Measurements from ENCODE around the gene ABCB1.

Gene ABCB1

GRCh38 chr7:87479951-87480350 lies 120.7 kb downstream of the ABCB1 start:
- no peaks in the 10 kb centered on the region for H3K9me2 ChIP-seq (replicated peaks; ENCODE audit: insufficient read depth, low read length)
- H3K4me3 ChIP-seq (ENCODE audit: low read length) = no peak overlapping the region
- H2AFZ ChIP-seq (ENCODE audit: low read length) = no peak overlapping the region
- no peaks in the 10 kb centered on the region for H4K20me1 ChIP-seq (ENCODE audit: insufficient read depth, low read length)
- H3K4me1 ChIP-seq (ENCODE audit: low read length) = no peaks in the 10 kb centered on the region
- no peaks in the 10 kb centered on the region for H3K27me3 ChIP-seq (replicated peaks; ENCODE audit: insufficient read depth, low read length)
- DNase-seq = no peak
- no peaks in the 10 kb centered on the region for H3K36me3 ChIP-seq (replicated peaks; ENCODE audit: insufficient read depth, low read length)
- H3K27ac ChIP-seq (ENCODE audit: low read length) = no peak overlapping the region
- H3K79me2 ChIP-seq (ENCODE audit: low read length) = no peaks in the 10 kb centered on the region
- no peak overlapping the region for H3K4me2 ChIP-seq (ENCODE audit: low read depth, low read length)
- no peaks in the 10 kb centered on the region for H3K9me3 ChIP-seq (replicated peaks; ENCODE audit: insufficient read depth, low read length)
- TF ChIP-seq EZH2phosphoT487 (IDR thresholded peaks at IDR 0.05; ENCODE audit: low read length) (no peak), EZH2 (optimal IDR thresholded peaks at IDR 0.05; ENCODE audit: low read depth, low read length) (no peak), CTCF (IDR thresholded peaks at IDR 0.05; ENCODE audit: low read length) (no peak)
- no peak overlapping the region for H3K9ac ChIP-seq (ENCODE audit: low read length)
- no peaks in the 10 kb centered on the region for H3F3A ChIP-seq (ENCODE audit: insufficient read depth, low read length)

GRCh38 chr7:87476179-87476557 lies 124.5 kb downstream of the ABCB1 start:
- Histone ChIP-seq H3K27me3 (replicated peaks; ENCODE audit: insufficient read depth, low read length) (no peaks in the 10 kb centered on the region), H3K79me2 (ENCODE audit: low read length) (no peaks in the 10 kb centered on the region), H3K4me2 (ENCODE audit: low read depth, low read length) (no peak overlapping the region), H3K4me1 (ENCODE audit: low read length) (no peaks in the 10 kb centered on the region), H3K9ac (ENCODE audit: low read length) (no peak overlapping the region), H2AFZ (ENCODE audit: low read length) (no peak overlapping the region), H3K4me3 (ENCODE audit: low read length) (no peak overlapping the region), H3F3A (ENCODE audit: insufficient read depth, low read length) (no peaks in the 10 kb centered on the region), H4K20me1 (ENCODE audit: insufficient read depth, low read length) (no peaks in the 10 kb centered on the region), H3K9me3 (replicated peaks; ENCODE audit: insufficient read depth, low read length) (no peaks in the 10 kb centered on the region), H3K9me2 (replicated peaks; ENCODE audit: insufficient read depth, low read length) (no peaks in the 10 kb centered on the region), H3K36me3 (replicated peaks; ENCODE audit: insufficient read depth, low read length) (no peaks in the 10 kb centered on the region), H3K27ac (ENCODE audit: low read length) (no peak overlapping the region)
- TF ChIP-seq CTCF (IDR thresholded peaks at IDR 0.05; ENCODE audit: low read length) = no peak
- no peak for TF ChIP-seq EZH2 (optimal IDR thresholded peaks at IDR 0.05; ENCODE audit: low read depth, low read length)
- no peak for TF ChIP-seq EZH2phosphoT487 (IDR thresholded peaks at IDR 0.05; ENCODE audit: low read length)
- DNase-seq = no peak

- Histone ChIP-seq H3K4me2 (ENCODE audit: low read depth, low read length) (peak within 1 kb of the TSS; percentile 21; the same call in 1 of the 2 replicates), H3K4me1 (ENCODE audit: low read length) (no peaks in the 10 kb centered on the region), H4K20me1 (ENCODE audit: insufficient read depth, low read length) (no peaks in the 10 kb centered on the region), H3F3A (ENCODE audit: insufficient read depth, low read length) (no peaks in the 10 kb centered on the region), H3K36me3 (replicated peaks; ENCODE audit: insufficient read depth, low read length) (no peaks in the 10 kb centered on the region), H3K4me3 (ENCODE audit: low read length) (no peak within 1 kb of the TSS), H3K9ac (ENCODE audit: low read length) (no peak within 1 kb of the TSS), H3K9me3 (replicated peaks; ENCODE audit: insufficient read depth, low read length) (no peaks in the 10 kb centered on the region), H3K79me2 (ENCODE audit: low read length) (no peaks in the 10 kb centered on the region), H3K9me2 (replicated peaks; ENCODE audit: insufficient read depth, low read length) (no peaks in the 10 kb centered on the region), H3K27me3 (replicated peaks; ENCODE audit: insufficient read depth, low read length) (no peaks in the 10 kb centered on the region), H3K27ac (ENCODE audit: low read length) (no peak within 1 kb of the TSS), H2AFZ (ENCODE audit: low read length) (no peak within 1 kb of the TSS)
- TF ChIP-seq EZH2phosphoT487 (IDR thresholded peaks at IDR 0.05; ENCODE audit: low read length) (no peak), CTCF (IDR thresholded peaks at IDR 0.05; ENCODE audit: low read length) (no peak), EZH2 (optimal IDR thresholded peaks at IDR 0.05; ENCODE audit: low read depth, low read length) (no peak)
- DNase-seq = no peak
These were observed 125.1 kb downstream of the ABCB1 start, which contains the start of gene ABCB4 for GRCh38 chr7:87475359-87476178. Gene ABCB4, minus strand, starts transcription at chr7:87475680. Its CDS starts 215 bp downstream, at chr7:87475465.

Measured in MM.1S (cell line).